ENCODE results near the gene GNA15.
"Not testable (repeated sequence)": the region's sequence is repeated elsewhere in the genome, so short reads cannot be mapped to it uniquely, and the experiment has no call there.

GNA15 gene

DNA sequence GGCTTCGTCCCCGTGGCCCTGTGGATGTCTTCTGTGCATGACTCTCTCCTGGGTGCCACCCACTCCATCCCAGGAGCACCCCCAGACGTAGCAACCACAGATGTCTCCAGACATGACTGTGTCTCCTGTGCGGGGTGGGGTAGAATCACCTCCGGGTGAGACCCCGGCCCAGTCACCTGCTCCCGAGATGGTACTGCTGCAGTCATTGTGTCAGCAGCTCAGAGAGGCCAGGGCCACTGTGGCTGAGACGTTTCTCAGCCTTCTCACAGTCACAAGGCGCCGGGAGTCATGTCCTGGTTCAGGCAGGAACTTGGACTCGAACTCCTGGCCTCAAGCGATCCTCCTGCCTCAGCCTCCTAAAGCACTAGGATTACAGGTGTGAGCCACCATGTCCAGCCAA lies 66.5 kb downstream of the GNA15 start:
- Histone ChIP-seq H3K27me3 (replicated peaks; ENCODE audit: insufficient read depth, low read length) (no peaks in the 10 kb centered on the region), H3K79me2 (ENCODE audit: low read length) (no peaks in the 10 kb centered on the region), H3K4me2 (ENCODE audit: low read depth, low read length) (no peak overlapping the region), H2AFZ (ENCODE audit: low read length) (no peak overlapping the region), H3K36me3 (replicated peaks; ENCODE audit: insufficient read depth, low read length) (no peaks in the 10 kb centered on the region), H3K4me3 (ENCODE audit: low read length) (no peak overlapping the region), H4K20me1 (ENCODE audit: insufficient read depth, low read length) (no peaks in the 10 kb centered on the region), H3K4me1 (ENCODE audit: low read length) (no peaks in the 10 kb centered on the region), H3K9me2 (replicated peaks; ENCODE audit: insufficient read depth, low read length) (no peaks in the 10 kb centered on the region), H3K9me3 (replicated peaks; ENCODE audit: insufficient read depth, low read length) (no peaks in the 10 kb centered on the region), H3K9ac (ENCODE audit: low read length) (no peak overlapping the region), H3K27ac (ENCODE audit: low read length) (no peak overlapping the region), H3F3A (ENCODE audit: insufficient read depth, low read length) (no peaks in the 10 kb centered on the region)
- no peak for TF ChIP-seq EZH2phosphoT487 (IDR thresholded peaks at IDR 0.05; ENCODE audit: low read length)
- TF ChIP-seq, protein P1, sequence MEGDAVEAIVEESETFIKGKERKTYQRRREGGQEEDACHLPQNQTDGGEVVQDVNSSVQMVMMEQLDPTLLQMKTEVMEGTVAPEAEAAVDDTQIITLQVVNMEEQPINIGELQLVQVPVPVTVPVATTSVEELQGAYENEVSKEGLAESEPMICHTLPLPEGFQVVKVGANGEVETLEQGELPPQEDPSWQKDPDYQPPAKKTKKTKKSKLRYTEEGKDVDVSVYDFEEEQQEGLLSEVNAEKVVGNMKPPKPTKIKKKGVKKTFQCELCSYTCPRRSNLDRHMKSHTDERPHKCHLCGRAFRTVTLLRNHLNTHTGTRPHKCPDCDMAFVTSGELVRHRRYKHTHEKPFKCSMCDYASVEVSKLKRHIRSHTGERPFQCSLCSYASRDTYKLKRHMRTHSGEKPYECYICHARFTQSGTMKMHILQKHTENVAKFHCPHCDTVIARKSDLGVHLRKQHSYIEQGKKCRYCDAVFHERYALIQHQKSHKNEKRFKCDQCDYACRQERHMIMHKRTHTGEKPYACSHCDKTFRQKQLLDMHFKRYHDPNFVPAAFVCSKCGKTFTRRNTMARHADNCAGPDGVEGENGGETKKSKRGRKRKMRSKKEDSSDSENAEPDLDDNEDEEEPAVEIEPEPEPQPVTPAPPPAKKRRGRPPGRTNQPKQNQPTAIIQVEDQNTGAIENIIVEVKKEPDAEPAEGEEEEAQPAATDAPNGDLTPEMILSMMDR (IDR thresholded peaks at IDR 0.05; ENCODE audit: low read length): no peak
- TF ChIP-seq EZH2 (optimal IDR thresholded peaks at IDR 0.05; ENCODE audit: low read depth, low read length): no peak
- DNase-seq: no peak

DNA sequence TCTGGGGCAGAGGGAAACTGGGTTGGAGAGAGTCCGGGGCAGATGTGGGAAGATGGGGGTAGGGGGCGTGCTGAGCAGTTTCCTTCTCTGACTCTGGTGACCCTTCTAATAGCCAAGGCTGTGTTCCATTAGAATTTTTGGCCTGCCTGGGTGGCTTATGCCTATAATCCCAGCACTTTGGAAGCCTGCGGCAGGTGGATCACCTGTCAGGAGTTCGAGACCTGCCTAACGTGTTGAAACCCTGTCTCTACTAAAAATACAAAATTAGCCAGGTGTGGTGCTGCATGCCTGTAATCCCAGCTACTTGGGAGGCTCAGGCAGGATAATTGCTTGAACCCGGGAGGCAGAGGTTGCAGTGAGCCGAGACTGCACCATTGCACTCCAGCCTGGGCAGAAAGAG lies 67.1 kb downstream of the GNA15 start:
- not testable (repeated sequence) for H4K20me1 ChIP-seq (ENCODE audit: insufficient read depth, low read length); H3F3A ChIP-seq (ENCODE audit: insufficient read depth, low read length); DNase-seq; H3K4me2 ChIP-seq (ENCODE audit: low read depth, low read length); H3K36me3 ChIP-seq (replicated peaks; ENCODE audit: insufficient read depth, low read length); H3K27me3 ChIP-seq (replicated peaks; ENCODE audit: insufficient read depth, low read length); H3K9me2 ChIP-seq (replicated peaks; ENCODE audit: insufficient read depth, low read length); H3K9ac ChIP-seq (ENCODE audit: low read length); H3K9me3 ChIP-seq (replicated peaks; ENCODE audit: insufficient read depth, low read length); H3K79me2 ChIP-seq (ENCODE audit: low read length); H3K4me1 ChIP-seq (ENCODE audit: low read length); H3K4me3 ChIP-seq (ENCODE audit: low read length); H3K27ac ChIP-seq (ENCODE audit: low read length); H2AFZ ChIP-seq (ENCODE audit: low read length)

DNA sequence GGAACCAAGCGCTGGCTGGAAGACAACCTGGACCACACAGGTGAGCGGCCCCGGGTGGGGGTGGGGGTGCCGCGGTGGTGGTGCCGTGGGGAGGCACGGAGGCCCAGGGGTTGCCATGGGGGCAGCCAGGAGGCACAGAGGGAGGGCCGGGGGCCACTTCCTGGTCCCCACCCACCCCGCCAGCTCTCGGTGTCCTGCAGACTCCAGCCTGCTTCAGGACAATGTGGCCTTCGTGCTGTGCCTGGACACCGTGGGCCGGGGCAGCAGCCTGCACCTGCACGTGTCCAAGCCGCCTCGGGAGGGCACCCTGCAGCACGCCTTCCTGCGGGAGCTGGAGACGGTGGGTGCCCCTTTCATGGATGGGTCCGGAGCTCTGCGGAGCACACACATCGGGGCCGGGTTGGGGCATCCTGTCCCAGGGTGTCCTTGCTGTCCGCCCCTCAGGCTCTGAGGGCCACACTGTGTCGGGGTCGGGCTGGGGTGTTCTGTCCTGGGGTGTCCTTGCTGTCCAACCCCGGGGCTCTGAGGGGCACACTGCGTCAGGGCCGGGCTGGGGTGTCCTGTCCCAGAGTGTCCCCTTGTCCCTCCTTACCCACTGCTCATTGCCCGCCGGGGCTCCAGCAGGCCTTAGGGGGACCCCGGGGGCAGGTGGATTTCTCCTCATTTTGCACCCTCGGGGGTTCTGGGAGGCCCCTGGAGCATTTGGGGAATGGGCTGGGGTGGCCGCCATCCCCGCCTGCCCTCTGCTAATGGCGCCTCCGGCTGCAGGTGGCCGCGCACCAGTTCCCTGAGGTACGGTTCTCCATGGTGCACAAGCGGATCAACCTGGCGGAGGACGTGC lies 68.2 kb downstream of the GNA15 start:
- no peak overlapping the region for H2AFZ ChIP-seq (ENCODE audit: low read length)
- no peak overlapping the region for H3K4me2 ChIP-seq (ENCODE audit: low read depth, low read length)
- H3K79me2 ChIP-seq (ENCODE audit: low read length): no peaks in the 10 kb centered on the region
- H3K4me3 ChIP-seq (ENCODE audit: low read length): no peak overlapping the region
- no peak for TF ChIP-seq EZH2phosphoT487 (IDR thresholded peaks at IDR 0.05; ENCODE audit: low read length)
- TF ChIP-seq, protein P1 (IDR thresholded peaks at IDR 0.05; ENCODE audit: low read length): no peak
- TF ChIP-seq EZH2 (optimal IDR thresholded peaks at IDR 0.05; ENCODE audit: low read depth, low read length): no peak
- no peaks in the 10 kb centered on the region for H3K36me3 ChIP-seq (replicated peaks; ENCODE audit: insufficient read depth, low read length)
- H3K4me1 ChIP-seq (ENCODE audit: low read length): no peaks in the 10 kb centered on the region
- no peak for DNase-seq
- no peaks in the 10 kb centered on the region for H3K9me3 ChIP-seq (replicated peaks; ENCODE audit: insufficient read depth, low read length)
- H3K9ac ChIP-seq (ENCODE audit: low read length): no peak overlapping the region
- no peaks in the 10 kb centered on the region for H3K9me2 ChIP-seq (replicated peaks; ENCODE audit: insufficient read depth, low read length)
- H3K27ac ChIP-seq (ENCODE audit: low read length): no peak overlapping the region
- no peaks in the 10 kb centered on the region for H3F3A ChIP-seq (ENCODE audit: insufficient read depth, low read length)
- H3K27me3 ChIP-seq (replicated peaks; ENCODE audit: insufficient read depth, low read length): no peaks in the 10 kb centered on the region
- H4K20me1 ChIP-seq (ENCODE audit: insufficient read depth, low read length): no peaks in the 10 kb centered on the region

DNA sequence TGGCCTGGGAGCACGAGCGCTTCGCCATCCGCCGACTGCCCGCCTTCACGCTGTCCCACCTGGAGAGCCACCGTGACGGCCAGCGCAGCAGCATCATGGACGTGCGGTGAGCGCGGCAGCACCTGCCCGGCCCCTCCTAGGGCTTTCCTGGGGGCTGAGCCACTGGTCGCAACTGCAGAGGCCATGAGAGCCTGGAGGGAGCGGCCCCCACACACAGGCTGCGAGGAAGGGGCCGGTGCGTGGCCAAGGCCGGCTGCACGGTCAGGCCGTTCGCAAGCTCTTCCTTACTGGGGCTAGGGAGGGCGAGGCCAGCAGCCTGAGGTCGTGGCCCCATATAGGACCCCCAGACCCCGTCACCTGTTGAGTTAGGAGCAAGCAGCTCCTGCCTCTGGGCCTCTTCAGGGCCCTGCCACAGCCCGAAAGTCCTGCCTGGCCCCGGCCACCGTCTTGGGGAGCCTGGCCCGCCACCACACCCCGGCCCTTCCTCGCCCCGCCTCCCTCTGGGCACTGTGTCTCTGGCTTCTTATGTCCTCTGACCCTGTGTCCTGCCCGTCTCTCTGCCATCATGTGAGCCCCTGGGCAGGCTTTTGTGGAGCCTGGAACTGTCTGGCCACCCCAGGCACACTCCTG lies 68.9 kb downstream of the GNA15 start:
- H3K27ac ChIP-seq (ENCODE audit: low read length): no peak overlapping the region

More for the DNA sequence above, 68.9 kb downstream of the GNA15 start:
- no peak overlapping the region for H3K9ac ChIP-seq (ENCODE audit: low read length)
- no peaks in the 10 kb centered on the region for H3K27me3 ChIP-seq (replicated peaks; ENCODE audit: insufficient read depth, low read length)
- DNase-seq: no peak
- H3F3A ChIP-seq (ENCODE audit: insufficient read depth, low read length): no peaks in the 10 kb centered on the region
- no peaks in the 10 kb centered on the region for H3K9me3 ChIP-seq (replicated peaks; ENCODE audit: insufficient read depth, low read length)
- TF ChIP-seq EZH2 (optimal IDR thresholded peaks at IDR 0.05; ENCODE audit: low read depth, low read length): no peak
- TF ChIP-seq, protein P1 (IDR thresholded peaks at IDR 0.05; ENCODE audit: low read length): no peak
- no peak for TF ChIP-seq EZH2phosphoT487 (IDR thresholded peaks at IDR 0.05; ENCODE audit: low read length)
- no peaks in the 10 kb centered on the region for H3K79me2 ChIP-seq (ENCODE audit: low read length)
- no peaks in the 10 kb centered on the region for H3K9me2 ChIP-seq (replicated peaks; ENCODE audit: insufficient read depth, low read length)
- no peak overlapping the region for H2AFZ ChIP-seq (ENCODE audit: low read length)
- no peaks in the 10 kb centered on the region for H3K4me1 ChIP-seq (ENCODE audit: low read length)
- no peaks in the 10 kb centered on the region for H3K36me3 ChIP-seq (replicated peaks; ENCODE audit: insufficient read depth, low read length)
- no peak overlapping the region for H3K4me3 ChIP-seq (ENCODE audit: low read length)
- H3K4me2 ChIP-seq (ENCODE audit: low read depth, low read length): no peak overlapping the region
- H4K20me1 ChIP-seq (ENCODE audit: insufficient read depth, low read length): no peaks in the 10 kb centered on the region
